OCI-LY1 (cell line): Measurements from ENCODE around the gene SAG.

Experiments used
- CTCF ChIP-seq: fragments of 200-600 bp; sonication (generic), shearing (Covaris generic); IDR thresholded peaks from 2 replicates; pipeline ENCODE4 v1.5.1; 2017; ENCODE audit warnings: mild to moderate bottlenecking, antibody characterized with exemption, low read length, moderate library complexity, mixed read lengths
- EZH2 ChIP-seq: fragments of 200-600 bp; sonication (generic), shearing (Covaris generic); IDR thresholded peaks from 2 replicates; pipeline ENCODE4 v1.8.0; 2017; ENCODE audit warnings: borderline replicate concordance, mixed run types, mild to moderate bottlenecking, antibody characterized with exemption, low read length, moderate library complexity, mixed read lengths

GRCh38 chr2:233363744-233364235, 56.2 kb downstream of the SAG start:
- TF ChIP-seq CTCF (no peak), EZH2 (no peak)
